SK-N-SH (cell line): ENCODE results near the gene AGFG2.

Source experiments
- FOXJ3 ChIP-seq: sonication (generic); formaldehyde crosslinking; IDR thresholded peaks from 2 replicates; pipeline ENCODE4 v1.5.1; 2020; ENCODE audit warnings: mild to moderate bottlenecking, missing genetic modification reagents
- REST ChIP-seq: IDR thresholded peaks from 2 replicates; pipeline ENCODE4 v1.6.1; 2012; ENCODE audit warnings: mild to moderate bottlenecking, low read depth, low read length, moderate library complexity
- RXRA ChIP-seq: IDR thresholded peaks from 2 replicates; pipeline ENCODE4 v1.4.0; 2012; ENCODE audit warnings: low read depth, mild to moderate bottlenecking, borderline replicate concordance
- TF ChIP-seq, protein P1 (sequence below): fragments of 200-600 bp; sonication (generic); IDR thresholded peaks from 2 replicates; pipeline ENCODE4 v1.6.1; 2017; ENCODE audit warnings: antibody characterized with exemption, mild to moderate bottlenecking, moderate library complexity

- TF ChIP-seq, protein P1, sequence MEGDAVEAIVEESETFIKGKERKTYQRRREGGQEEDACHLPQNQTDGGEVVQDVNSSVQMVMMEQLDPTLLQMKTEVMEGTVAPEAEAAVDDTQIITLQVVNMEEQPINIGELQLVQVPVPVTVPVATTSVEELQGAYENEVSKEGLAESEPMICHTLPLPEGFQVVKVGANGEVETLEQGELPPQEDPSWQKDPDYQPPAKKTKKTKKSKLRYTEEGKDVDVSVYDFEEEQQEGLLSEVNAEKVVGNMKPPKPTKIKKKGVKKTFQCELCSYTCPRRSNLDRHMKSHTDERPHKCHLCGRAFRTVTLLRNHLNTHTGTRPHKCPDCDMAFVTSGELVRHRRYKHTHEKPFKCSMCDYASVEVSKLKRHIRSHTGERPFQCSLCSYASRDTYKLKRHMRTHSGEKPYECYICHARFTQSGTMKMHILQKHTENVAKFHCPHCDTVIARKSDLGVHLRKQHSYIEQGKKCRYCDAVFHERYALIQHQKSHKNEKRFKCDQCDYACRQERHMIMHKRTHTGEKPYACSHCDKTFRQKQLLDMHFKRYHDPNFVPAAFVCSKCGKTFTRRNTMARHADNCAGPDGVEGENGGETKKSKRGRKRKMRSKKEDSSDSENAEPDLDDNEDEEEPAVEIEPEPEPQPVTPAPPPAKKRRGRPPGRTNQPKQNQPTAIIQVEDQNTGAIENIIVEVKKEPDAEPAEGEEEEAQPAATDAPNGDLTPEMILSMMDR, result no peak
- no peak for TF ChIP-seq FOXJ3 (CRISPR knock-in tag)
- TF ChIP-seq REST, result no peak
- TF ChIP-seq RXRA, result no peak
These were observed 56.2 kb downstream of the AGFG2 start for GRCh38 chr7:100595188-100595587.
